HG02759 (cell line): ENCODE results near the gene CHDH.

Experiments
- ATAC-seq: cut with Tn5 transposase; IDR thresholded peaks from one replicate; pipeline ENCODE4 v1.9.1; 2021; ENCODE audit warnings: mild to moderate bottlenecking, moderate library complexity; ENCODE audit not compliant: unreplicated experiment

CHDH gene

DNA sequence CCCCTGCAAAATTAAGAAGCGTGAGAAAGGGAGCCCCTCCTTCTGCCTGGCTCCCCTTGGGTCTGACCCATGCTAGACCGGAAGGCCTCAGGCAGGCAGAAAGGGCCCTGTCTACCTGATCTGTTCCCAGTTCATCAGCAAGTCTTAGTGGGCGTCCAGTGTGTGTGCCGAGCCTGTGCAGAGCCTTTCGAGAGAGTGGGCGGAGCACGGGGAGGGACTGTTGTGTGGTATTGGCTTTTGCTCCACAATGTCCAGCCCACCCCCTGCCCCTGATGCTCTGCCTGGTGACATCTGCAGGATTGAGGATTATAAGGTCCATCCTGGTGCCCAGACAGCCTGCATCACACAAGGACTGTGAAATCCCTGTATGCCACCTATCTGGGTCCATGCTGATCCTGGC is 82.9 kb downstream of the CHDH start:
- no peak for ATAC-seq
